Measurements from ENCODE around the gene RBFOX2.
"Not testable (repeated sequence)": the region's sequence is repeated elsewhere in the genome, so short reads cannot be mapped to it uniquely, and the experiment has no call there.

The RBFOX2 gene

DNA sequence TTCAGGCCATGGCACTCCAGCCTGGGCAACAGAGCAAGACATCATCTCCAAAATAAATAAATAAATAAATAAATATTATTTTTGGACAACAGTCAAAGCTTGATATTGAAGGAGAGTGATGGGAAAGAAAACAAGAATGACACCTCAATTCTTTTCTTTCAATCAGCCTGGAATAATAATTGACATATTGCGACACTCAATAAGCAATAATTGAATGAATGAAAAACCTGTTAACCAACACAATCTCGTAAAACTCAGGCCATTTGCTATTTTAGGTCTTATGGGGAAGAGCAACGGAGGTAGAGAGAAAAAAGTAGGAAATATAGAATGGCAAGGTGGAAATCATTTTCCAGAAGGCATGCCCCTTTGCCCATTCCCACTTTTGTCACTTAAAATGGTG lies 10.5 kb upstream of the RBFOX2 start:
- no peak for DNase-seq

DNA sequence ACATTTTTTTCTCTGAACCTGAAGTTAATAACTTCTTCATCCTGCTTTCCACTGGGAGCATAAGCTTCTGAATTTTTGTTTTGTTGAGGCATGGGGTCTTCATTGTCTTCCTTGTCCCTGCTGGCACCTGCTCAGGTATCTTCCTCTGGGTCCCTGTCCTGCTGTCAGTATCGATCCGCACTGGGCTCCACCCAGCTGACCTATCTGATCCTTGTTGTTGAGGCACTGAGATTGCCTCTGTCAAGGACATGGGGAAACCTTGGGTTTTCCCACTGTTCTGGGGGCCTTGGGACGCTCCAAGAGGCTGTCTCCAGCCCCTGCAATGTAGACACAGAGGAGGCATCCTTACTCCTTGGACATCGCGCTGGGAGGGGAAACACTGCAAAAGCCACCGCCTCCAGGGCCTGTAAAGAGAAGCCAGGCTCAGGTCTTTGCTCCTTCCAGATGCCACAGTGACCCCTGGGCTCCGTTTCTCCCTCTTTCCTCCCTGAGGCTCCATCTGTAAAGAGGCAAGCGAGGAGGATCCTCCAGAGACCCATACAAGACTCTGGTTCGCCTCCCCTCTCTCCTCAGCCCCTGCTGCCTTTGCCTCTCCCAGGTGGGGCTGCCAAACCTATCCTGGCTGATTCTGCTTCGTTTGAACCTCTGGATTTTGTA lies 8.6 kb upstream of the RBFOX2 start:
- DNase-seq: no peak

DNA sequence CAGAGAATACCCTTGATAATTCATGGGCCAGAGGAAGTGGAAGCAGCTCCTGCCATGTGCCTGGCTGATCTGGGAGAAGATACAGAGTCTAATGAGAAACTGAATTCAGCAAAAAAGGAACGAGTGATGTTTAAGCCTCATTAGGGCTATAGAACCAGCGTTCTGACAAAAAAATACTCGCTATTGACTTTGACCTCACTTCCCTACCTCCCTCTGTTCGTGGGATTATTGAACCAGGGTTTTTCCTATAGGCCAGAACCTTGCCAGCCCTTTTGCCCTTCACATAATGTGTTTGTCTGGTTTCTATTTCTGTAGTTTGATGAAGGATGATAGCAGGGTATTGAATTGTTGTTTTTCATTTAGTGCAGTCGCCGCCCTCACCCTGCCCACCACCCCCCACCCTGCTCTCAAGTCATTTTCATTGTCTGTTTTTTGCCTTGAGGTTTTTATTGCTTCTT lies 7.6 kb upstream of the RBFOX2 start:
- no peak for DNase-seq

DNA sequence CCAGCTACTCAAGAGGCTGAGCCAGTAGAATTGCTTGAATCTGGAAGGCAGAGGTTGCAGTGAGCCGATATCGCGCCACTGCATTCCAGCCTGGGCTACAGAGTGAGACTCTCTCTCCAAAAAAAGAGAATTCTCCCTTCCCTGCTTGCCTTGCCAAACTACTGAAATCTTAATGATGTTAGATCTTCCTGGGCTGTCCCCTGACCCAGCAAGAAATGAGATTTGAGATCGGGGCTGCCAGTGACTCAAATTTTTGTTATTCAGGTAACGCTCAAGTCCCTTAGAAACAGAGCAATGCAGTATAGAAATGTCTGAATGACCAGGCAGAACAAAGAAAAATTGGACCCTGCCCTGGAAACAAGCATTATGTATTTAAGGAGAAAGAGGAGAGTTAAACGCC lies 4.0 kb upstream of the RBFOX2 start:
- DNase-seq: no peak

DNA sequence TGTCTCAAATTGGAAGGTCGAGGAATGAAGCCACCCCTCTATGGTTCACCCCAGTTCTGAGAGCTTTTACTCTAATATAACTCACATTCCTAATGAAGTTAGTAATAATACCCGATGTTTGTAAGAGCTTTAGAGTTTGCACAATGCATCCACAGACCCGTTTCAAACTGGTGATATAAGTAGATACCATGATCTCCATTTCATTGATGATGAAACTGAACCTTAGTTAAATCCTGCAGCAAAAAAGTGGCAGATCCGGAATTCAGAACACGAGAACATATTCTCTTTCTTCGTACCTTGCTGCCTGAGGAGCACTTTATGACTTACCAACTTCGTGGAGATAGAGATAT lies 757 bp upstream of the RBFOX2 start:
- no peak for DNase-seq

DNA sequence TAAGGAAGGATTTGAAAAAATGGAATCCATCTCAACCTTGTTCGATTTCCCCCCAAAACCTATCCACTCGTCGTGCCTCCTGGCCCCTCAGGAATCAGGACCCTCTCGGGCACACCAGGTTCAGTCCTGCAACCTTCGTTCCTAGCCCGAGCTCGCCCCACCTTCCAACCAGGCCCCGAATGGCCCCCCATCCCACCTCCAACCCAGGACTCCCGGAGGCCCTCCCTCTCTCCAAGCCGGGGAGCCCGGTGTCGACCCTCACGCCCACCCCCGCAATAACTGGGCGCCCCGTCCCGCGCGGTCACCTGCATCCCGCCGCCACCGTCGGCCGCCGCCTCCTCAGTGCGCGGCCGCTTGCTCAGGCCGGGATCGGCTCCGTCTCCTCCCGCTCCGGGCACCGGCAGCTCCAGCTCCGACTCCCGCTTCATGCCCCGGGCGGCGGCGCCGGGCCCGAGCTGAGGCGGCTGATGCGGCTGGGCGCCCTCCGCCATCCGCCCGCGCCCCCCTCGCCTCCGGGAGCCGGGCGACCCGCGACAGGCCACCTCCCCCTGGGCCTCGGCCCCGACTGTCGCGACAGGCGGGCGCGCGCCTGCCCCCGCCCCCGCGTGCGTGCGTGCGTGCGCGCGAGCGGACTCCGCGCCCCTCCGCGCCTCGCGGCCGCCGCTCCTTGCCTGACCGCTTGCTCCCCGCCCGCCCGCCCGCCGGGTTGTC lies 534 bp downstream of the RBFOX2 start:
- no peak for DNase-seq

GRCh38 chr22:36027579-36027934 lies 1.1 kb downstream of the RBFOX2 start:
- no peak for DNase-seq

DNA sequence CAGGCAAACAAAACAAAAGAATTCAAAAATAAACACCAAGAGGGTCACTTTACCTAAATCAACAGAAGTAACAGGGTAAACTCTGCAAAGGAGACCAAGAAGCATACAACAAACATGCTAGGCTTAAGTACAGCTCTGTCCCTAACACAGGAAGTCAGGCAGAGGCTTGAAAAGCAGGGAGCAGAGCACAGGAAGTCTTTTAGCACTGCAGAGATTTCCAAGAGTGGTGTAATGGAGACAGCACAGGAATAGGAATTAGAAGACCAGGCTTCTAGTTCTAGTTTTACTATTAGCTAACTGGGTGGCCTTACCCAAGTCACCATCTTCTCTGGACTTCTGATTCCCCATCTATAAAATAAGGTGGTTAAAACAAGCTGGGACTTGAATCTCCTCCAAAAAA lies 1.9 kb downstream of the RBFOX2 start:
- no peak for DNase-seq

DNA sequence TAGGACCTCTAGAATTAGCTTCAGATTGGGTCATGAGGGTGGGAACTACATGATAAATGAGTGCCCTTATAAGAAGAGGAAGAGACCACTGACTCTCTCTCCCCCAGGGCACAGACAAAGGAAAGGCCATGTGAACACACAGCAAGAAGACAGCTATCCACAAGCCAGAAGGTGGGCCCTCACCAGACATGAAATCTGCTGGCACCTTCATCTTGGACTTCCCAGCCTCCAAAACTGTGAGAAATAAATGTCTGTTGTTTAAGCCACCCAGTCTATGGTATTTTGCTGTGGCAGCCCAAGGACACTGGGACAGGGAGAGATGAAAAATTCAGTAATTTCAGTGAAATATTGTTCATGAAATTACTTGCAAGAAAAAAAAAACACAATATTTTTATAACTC lies 5.9 kb downstream of the RBFOX2 start:
- no peak for DNase-seq

- DNase-seq: no peak
Observed at GRCh38 chr22:36022162-36022561, 6.5 kb downstream of the RBFOX2 start.

DNA sequence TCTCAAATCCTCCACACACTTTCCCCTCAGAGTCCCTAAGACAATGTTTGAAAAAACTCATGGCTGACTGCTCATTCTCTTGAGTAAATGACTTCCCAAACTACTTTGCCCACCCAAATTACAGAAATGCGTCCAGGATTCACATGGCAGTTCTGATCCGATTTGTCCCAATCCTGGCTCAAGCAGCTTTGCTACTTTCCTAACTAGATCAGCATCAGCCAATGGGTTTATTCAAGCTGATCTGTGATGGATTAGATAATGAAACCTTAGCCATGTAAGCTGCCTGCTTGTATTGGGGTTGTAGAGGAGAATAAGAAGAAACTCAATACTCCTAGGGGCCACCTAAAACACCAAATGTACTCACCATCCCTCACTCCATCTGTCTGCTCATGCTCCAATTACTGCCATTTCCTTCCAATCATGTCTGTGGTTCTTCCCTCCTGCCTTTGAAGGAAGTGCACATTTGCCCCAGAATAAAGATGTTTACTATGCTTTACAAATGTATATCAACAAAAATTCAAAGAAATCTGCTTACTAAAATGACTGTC lies 6.9 kb downstream of the RBFOX2 start:
- DNase-seq: no peak

GRCh38 chr22:36020865-36021264 lies 7.8 kb downstream of the RBFOX2 start:
- not testable (repeated sequence) for DNase-seq

DNA sequence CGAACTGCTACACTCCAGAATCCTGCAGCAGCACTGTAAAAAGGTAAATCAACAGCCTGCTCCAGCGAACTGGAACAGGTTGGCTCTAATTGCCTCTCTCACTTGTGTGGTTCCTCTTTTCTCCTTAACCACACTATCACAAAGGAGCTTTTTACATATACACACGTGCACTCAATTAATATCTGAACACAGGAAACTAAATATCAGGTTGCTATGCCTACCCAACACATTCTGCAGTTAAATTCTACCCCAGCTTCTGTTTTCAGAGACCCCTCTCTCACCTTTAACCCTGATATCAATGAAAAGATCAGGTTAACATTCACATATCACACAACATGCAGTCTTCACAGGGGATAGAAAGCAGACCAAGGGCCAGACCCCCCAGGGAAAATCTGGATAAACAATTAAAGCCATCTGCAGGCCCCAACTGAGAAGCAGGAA lies 11.0 kb downstream of the RBFOX2 start:
- no peak for DNase-seq

DNA sequence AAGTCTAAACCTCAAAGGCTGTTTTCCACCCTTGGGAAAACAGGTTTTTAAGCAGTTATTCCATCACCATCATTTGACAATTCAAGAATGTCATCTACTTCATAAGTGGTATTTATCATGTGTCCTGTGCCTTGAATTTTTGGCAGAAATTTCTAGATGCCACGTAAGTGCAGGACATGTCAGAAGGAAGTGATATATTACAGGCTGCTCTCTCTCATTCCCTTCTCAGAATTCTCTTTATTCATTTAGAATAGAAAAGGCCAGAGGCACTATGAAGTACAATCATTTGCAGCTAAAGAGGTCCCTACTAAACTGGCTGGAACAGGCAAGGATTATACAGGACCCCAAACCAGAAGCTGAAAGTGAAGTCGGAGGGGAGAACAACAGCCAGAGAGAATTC lies 11.9 kb downstream of the RBFOX2 start:
- DNase-seq: no peak

DNA sequence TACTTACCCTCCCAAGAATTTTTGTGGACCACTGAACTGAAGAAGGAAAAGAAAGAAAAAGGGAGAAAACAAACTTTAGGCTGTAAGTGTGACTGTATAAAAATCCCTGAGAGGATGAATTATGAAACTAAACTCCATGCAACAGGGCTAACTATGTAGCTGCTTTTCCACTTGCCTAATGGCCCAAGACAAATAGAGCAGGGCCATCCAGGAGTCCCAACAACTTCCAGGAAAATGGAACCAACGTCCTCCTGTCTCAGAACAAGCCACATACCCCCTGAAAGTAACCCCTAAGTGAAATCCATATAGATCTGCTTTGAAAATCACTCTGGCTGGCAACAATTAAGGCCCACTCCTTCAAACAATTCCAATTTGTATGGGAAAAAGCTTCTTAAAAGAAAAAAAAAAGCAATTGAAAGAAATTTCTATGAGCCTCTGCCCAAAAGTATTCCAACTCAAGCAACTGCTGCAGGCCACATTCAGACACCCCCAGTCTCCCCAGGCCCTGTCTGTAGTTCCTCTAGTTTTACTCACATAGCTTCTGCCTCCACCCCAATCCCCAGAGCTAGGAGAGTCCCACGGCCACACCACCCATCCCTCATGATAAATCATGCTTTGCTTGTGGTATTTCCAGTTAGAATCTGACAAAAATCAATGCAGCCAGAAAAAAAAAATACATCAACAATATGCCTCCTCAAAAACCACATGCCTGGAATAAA lies 12.7 kb downstream of the RBFOX2 start:
- no peak for DNase-seq

- no peak for DNase-seq
Observed at GRCh38 chr22:36015155-36015810, 13.3 kb downstream of the RBFOX2 start.

- DNase-seq: no peak
Observed at GRCh38 chr22:36014546-36015074, 14.0 kb downstream of the RBFOX2 start.

DNA sequence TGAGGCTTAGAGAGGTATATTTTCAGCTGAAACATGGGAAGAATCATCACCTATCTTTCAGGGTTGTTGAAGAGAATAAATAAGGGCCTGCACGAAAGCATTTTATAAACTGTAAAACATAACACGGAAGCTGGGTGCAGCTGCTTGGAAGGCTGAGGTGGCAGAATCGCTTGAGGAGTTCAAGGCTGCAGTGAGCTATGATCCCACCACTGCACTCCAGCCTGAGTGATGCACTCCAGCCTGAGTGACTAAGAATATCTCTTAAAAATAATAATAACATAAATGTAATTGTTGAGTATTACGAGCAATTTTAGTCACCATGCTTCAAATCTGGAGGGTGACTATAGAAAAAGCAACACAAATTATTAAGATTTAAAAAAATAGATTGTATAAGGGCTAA lies 16.3 kb downstream of the RBFOX2 start:
- DNase-seq: no peak

DNA sequence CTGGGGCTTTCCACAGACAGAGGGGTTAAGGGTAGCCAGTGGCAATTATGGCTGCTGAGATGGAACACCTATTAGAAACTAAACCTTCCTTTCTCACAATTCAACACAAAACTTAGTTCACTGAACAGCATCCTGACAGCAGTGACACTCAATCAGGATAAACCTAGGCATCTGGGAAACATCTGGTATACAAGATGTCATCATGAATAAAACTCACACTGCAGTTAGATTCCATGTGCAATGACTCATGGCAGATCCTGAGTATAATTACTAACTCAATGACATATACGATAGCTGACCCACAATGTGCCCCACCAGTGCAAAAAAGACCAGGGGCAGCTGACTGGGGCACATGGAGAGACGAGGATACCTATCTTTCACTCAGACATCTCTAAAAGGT lies 17.7 kb downstream of the RBFOX2 start:
- DNase-seq: no peak

DNA sequence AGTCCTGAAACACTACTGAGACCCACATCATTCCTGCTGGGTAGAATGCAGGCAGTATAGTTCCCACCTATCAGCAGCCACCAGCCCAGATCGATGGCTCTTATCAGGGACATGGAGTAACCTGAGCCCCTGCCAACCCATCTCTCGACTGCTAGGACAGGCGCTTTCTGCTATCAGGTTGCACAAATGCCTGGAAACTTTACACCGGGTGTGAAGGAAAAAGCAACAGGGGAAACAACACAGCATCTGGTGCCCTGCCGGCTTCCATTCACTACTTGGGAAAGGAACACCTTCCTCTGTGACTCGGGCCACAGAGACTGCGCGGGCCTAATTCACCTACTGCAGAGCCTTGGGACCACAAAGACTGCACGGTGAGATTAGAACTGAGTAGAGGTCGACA lies 18.5 kb downstream of the RBFOX2 start:
- no peak for DNase-seq

DNA sequence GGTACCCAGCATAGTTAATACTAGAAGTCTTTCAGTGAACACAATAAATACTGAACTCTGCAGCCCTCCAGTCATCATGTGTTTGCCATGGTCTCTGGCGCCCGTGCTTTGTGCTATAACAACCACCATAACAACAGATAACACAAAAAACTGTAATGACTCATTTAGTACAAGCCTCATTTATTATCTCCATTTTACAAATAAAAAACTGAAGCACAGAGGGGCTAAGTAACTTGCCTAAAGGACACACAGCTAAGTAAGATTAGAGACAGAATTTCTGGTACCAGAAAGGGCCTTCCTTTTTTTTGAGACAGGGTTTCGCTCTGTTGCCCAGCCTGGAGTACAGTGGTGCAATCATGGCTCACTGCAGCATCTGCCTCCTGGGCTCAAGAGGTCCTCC lies 19.5 kb downstream of the RBFOX2 start:
- DNase-seq: no peak

DNA sequence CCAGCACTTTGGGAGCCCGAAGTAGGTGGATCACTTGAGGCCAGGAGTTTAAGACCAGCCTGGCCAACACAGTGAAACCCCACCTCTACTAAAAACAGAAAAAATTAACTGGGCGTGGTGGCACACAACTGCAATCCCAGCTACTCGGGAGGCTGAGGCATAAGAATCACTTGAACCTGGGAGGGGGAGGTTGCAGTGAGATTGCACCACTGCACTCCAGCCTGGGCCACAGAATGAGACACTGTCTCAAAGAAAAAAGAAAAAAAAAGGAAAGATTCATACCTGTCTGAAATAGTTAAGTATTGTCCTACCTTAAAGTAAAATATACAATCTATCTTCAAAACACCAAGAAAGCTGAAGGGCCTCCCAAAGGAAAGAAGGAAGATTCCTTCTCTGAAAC lies 20.1 kb downstream of the RBFOX2 start:
- DNase-seq: no peak

DNA sequence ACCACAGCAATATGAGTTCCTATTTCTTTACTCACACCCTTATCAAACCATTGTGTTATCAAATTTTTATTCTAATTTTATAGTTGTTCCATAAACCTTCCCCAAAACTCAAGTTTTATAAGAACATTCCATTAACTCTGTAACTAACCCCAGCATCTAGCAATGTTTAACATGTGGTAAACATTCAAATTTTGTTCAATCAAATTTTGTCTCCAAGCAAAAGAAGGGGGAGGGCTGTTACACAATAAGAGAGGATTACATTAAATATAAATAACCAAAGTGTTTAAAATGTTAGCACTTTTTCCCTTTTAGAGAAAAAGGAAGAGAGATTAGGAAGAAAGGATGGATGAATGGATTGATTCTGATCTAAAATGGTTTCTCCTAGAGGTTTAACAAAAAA lies 20.5 kb downstream of the RBFOX2 start:
- DNase-seq: no peak
